NCI-H510A (cell line): ENCODE results near the gene SNRPA.
"Not testable (repeated sequence)": the region's sequence is repeated elsewhere in the genome, so short reads cannot be mapped to it uniquely, and the experiment has no call there.

Experiments
- DNase-seq: peaks from one replicate; lab custom pipeline; 2025; lab: John Stamatoyannopoulos, UW

SNRPA gene

GRCh38 chr19:40745402-40745780 is 5.6 kb upstream of the SNRPA start:
- no peak for DNase-seq

- no peak for DNase-seq
Measured at GRCh38 chr19:40747536-40747935, 3.5 kb upstream of the SNRPA start.

DNA sequence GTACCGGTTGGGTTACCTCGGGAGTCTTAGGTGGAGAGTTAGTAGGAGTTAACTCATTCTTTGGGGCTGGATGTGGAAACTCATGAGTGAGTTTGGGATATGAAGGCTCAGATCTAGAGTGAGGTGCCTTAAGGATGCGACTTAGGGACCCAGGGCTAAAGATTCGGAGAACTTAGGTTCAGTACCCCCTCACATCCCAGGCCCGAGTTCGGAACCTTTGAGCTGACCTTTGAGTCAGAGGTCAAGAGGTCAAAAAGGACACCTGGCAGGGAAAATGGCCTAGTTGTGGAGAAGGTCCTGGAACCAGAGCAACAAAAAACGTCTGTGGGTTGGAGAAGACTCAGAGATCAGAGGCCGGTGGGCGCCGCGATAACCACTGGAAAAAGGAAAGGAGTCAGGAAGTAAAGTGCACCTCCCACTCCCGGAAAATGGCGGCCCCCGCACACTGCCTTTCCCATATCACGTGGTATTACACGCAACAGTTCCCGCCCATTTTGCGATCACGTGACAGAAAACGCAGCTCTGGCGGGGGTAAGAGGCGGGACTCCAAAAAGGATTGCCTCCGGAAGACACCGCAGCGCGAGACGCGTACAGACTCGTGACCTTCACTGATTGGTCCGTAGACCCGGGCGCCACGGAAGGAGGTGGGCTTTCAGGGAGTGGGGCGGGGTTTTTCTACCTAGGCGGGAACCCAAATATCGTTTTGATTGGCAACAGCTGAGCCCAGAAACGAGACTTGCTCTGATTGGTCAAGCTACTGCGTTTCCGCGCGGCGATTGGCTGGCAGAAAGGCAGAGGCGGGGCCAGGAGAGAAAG is 737 bp upstream of the SNRPA start, which contains the start of gene ACTMAP:
ACTMAP (minus strand) TSS at position 420 of the 816 bp plus-strand sequence. CDS start 674 bp downstream, outside the sequence.
- DNase-seq, result peak; percentile 98

GRCh38 chr19:40752257-40752781 is 1.3 kb downstream of the SNRPA start:
- no peak for DNase-seq

GRCh38 chr19:40754611-40755247 is 3.7 kb downstream of the SNRPA start:
- DNase-seq, result no peak

DNA sequence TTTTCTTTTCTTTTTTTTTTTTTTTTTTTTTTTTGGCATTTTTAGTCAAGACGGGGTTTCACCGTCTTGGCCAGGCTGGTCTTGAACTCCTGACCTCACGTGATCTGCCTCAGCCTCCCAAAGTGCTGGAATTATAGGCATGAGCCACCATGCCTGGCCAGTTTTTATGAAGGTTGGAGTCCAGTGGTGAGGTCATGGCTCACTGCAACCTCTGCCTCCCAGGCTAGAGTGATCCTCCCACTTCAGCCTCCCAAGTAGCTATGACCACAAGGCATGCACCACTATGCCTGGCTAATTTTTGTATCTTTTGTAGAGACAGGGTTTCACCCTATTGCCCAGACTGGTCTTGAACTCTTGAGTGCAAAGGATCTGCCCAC is 4.2 kb downstream of the SNRPA start:
- no peak for DNase-seq

DNA sequence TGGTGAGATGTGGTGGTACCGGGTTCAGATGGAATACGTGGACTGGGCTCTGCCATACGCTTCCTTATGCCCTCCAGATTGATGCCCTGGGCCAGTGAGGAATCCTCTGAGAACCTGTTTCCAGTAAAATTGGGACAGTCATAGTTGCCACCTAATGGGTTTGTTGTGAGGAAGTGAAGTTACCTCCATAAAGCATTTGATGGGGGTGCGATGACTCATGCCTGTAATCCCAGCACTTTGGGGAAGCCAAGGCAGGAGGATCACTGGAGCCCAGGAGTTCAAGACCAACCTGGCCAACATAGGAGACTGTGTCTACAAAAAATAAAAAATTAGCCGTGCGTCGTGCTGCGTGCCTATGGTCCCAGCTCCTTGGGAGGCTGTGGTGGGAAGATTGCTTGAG is 4.8 kb downstream of the SNRPA start:
- no peak for DNase-seq

GRCh38 chr19:40756502-40757110 is 5.6 kb downstream of the SNRPA start:
- DNase-seq, result no peak

DNA sequence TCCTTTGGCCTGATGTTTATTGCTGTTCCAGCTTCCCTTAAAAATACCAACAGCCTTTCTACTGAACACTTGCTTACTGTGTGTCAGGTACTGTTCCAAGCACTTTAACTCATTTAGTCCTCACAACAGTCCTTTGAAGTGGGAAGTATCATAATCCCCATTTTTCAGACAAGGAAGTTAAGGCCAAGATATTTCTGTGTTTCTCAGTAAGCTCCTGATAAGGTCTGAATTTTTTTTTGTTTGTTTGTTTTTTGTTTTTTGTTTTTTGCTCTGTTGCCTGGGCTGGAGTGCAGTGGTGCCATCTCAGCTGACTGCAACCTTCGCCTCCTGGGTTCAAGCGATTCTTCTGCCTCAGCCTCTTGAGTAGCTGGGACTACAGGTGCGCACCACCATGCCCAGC is 7.5 kb downstream of the SNRPA start:
- DNase-seq, result no peak

DNA sequence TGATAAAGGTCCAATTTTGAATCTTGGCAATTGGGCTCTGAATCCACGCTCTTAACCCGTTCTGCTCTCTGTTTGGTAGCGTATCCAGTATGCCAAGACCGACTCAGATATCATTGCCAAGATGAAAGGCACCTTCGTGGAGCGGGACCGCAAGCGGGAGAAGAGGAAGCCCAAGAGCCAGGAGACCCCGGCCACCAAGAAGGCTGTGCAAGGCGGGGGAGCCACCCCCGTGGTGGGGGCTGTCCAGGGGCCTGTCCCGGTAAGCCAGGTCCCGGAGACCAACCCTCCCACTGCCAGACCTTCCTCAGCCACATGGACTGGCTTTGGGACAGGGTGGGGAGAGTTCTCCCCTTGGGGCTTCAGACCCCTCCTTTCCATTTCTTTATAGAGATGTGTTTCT is 8.3 kb downstream of the SNRPA start:
- DNase-seq, result no peak

DNA sequence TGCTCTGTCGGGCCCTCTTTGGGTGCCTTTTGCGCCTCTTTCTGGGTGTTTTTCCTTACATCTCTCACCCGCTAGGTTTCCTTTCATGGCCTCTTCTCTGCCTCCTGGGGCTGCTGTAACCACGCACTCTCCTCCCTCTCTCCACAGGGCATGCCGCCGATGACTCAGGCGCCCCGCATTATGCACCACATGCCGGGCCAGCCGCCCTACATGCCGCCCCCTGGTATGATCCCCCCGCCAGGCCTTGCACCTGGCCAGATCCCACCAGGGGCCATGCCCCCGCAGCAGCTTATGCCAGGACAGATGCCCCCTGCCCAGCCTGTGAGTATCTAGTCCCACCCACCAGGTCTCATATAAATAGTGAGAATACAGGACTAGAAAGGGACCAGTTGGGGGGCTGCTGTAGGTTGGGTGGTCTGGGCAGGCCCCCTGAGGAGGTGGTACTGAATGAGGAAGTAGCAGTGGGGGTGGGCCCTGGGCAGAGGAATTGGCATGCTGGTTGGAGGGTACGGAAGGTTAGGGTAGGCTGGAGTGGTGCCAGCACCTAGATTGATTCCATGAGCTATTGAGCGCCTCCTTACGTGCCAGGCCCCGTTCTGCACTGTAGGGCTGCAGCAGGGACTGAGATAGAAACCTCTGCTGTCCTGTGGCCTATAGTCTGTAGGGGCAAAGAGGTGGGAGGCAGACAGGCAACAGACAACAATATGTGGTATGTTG is 11.9 kb downstream of the SNRPA start:
- DNase-seq, result no peak

- no peak for DNase-seq
Measured at GRCh38 chr19:40763526-40763925, 12.5 kb downstream of the SNRPA start.

DNA sequence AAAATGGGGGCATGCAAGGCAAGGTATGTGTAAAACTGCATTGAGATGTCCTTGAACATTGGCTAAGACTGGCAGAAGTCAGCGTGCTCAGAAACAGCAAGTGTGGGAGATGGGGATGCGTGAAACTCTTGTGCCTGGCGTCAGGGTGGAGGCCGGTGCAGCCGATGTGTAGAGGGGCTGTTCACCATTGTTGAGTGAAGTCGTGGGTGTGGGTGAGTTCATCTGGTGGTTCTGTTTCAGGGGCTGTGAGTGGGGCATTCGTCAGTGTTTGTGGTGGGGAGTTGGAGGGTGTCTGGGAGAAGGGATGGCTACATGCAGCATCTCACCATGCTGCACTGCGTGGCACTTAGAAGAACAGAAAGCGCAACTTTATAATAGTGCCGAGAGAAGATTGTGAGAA is 13.0 kb downstream of the SNRPA start:
- DNase-seq, result no peak

DNA sequence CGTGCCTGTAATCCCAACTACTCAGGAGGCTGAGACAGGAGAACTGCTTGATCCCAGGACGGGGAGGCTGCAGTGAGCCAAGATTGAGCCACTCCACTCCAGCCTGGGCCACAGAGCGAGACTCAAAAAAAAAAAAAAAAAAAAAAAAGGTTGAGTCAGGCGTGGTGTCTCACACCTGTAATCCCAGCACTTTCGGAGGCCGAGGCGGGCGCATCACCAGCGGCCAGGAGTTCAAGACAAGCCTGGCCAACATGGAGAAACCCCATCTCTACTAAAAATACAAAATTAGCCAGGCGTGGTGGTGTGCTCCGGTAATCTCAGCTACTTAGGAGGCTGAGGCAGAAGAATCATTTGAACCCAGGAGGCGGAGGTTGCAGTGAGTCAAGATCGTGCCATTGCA is 15.4 kb downstream of the SNRPA start:
- not testable (repeated sequence) for DNase-seq

- no peak for DNase-seq
Measured at GRCh38 chr19:40768869-40769268, 17.9 kb downstream of the SNRPA start.

DNA sequence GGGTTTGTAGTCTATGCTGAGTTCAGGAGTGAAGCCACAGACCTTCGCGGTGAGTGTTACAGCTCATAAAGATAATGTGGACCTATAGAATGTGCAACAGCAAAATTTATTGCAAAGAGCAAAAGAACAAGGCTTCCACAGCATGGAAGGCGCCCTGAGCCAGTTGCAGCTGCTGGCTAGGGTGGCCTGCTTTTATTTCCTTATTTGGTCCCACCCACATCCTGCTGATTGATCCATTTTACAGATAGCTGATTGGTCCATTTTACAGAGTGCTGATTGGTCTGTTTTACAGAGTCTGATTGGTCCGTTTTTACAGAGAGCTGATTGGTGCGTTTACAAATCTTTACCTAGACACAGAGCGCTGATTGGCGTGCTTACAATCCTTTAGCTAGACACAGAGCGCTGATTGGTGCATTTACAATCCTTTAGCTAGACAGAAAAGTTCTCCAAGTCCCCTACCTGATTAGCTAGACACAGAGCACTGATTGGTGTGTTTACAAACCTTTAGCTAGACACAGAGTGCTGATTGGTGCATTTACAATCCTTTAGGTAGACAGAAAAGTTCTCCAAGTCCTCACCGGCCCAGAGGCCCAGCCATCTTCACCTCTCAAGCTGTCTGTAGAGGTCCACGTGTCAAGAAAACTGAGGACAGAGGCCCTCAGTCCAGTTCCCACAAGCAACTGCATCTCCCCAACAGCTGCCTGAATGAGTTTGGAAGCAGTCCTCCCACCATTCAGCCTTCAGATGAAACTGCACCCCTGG is 20.3 kb downstream of the SNRPA start:
- DNase-seq, result not testable (repeated sequence)

GRCh38 chr19:40774916-40775631 is 24.1 kb downstream of the SNRPA start, which contains the start of gene MIA:
Gene MIA, plus strand, starts transcription at chr19:40775521. Its CDS starts 22 bp downstream, at chr19:40775543.
- no peak for DNase-seq

DNA sequence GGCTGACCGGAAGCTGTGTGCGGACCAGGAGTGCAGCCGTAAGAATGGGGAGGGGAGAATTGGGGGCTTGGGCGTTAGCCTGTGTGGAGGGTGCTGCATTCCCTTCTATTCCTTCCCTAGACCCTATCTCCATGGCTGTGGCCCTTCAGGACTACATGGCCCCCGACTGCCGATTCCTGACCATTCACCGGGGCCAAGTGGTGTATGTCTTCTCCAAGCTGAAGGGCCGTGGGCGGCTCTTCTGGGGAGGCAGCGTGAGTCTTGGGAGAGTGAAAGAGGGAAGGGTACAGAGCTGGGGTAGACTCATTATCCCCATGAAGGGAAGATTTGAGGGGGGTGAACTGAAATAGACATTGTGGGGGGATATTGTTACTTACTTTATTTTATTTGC is 24.6 kb downstream of the SNRPA start:
- DNase-seq, result no peak

GRCh38 chr19:40776364-40776763 is 25.4 kb downstream of the SNRPA start:
- no peak for DNase-seq

DNA sequence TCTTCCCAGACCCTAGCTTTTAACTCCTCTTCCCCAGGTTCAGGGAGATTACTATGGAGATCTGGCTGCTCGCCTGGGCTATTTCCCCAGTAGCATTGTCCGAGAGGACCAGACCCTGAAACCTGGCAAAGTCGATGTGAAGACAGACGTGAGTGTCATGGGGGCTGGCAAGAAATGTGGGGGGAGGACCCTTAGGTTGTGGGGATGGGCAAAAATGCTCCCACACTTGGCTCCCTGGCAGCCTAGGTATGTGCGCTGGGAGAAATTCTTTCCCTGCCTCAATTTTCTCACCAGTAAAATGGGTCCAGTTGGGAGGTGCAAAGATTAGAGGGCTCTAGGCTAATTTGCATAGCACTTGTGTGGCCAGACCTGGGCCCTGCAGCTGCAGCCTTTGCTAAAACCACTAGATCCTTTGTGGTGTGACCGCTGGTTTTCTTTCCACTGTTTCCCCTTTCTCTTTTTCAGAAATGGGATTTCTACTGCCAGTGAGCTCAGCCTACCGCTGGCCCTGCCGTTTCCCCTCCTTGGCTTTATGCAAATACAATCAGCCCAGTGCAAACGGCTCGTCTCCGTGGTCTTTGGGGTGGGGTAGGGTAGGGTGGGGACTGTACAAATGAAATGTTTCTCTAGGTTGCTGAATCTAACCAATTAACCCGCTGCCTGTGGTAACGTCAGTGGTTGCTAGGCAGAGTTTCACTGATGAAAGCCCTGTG is 26.1 kb downstream of the SNRPA start:
- peak; percentile 62 for DNase-seq
